ENCODE data around the gene ABCB10.

The ABCB10 gene

DNA sequence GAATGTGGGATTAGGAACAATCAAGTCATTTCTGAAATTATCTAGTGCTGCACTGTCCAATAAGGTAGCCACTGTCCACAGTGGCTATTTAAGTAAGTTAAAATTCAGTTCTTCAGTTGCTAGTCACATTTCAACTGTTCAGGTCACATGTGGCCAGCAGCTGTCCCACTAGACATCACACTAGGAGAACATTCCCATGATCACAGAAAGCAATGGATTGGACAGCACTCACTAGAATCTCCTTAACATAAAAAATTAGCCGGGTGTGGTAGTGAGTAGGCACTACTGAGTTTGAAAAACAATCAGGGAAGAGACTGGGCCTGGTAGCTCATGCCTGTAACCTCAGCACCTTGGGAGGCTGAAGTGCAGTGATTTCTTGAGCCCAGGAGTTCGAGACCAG is 84.0 kb downstream of the ABCB10 start:
- no peak for TF ChIP-seq CTCF (IDR thresholded peaks at IDR 0.05; ENCODE audit: unreplicated experiment in 3 of 3)
- Mint-ChIP-seq H3K27ac (no peak overlapping the region), H3K4me3 (no peak overlapping the region), H3K36me3 (ENCODE audit: low read depth) (peaks cover 64% of the 10 kb centered on the region), H3K27me3 (ENCODE audit: low read depth) (no peaks in the 10 kb centered on the region), H3K4me1 (peaks cover 3% of the 10 kb centered on the region), H3K9me3 (no peaks in the 10 kb centered on the region)

DNA sequence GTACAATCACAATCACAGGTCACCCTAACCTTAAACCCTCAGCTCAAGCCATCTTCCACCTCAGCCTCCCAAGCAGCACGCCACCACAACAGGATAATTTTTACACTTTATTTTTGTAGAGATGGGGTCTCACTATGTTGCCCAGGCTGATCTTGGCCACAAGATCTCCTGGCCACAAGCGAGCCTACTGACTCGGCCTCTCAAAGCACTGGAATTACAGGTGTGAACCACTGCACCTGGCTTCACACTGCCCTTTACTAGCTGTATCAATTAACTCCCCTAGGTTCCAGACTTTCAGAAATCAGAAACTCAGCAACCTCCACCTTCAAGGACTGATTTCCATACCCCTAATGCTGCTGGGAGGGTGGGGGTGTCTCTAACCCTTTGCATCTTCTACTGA is 87.3 kb downstream of the ABCB10 start:
- H3K9me3 Mint-ChIP-seq, result no peaks in the 10 kb centered on the region
- H3K27ac Mint-ChIP-seq, result no peak overlapping the region
- no peaks in the 10 kb centered on the region for H3K27me3 Mint-ChIP-seq (ENCODE audit: low read depth)
- H3K4me3 Mint-ChIP-seq, result no peak overlapping the region
- peaks cover 3% of the 10 kb centered on the region for H3K4me1 Mint-ChIP-seq
- no peak for TF ChIP-seq CTCF (IDR thresholded peaks at IDR 0.05; ENCODE audit: unreplicated experiment in 3 of 3)
- H3K36me3 Mint-ChIP-seq (ENCODE audit: low read depth), result peaks cover 60% of the 10 kb centered on the region

- Mint-ChIP-seq H3K27ac (no peak overlapping the region), H3K27me3 (ENCODE audit: low read depth) (no peaks in the 10 kb centered on the region), H3K4me1 (peaks cover 3% of the 10 kb centered on the region), H3K36me3 (ENCODE audit: low read depth) (peaks cover 55% of the 10 kb centered on the region), H3K4me3 (no peak overlapping the region), H3K9me3 (no peaks in the 10 kb centered on the region)
- TF ChIP-seq CTCF (IDR thresholded peaks at IDR 0.05; ENCODE audit: unreplicated experiment in 3 of 3), result no peak
These were observed 88.0 kb downstream of the ABCB10 start for GRCh38 chr1:229470406-229471043.

- Mint-ChIP-seq H3K4me3 (no peak overlapping the region), H3K9me3 (no peaks in the 10 kb centered on the region), H3K36me3 (ENCODE audit: low read depth) (peaks cover 72% of the 10 kb centered on the region), H3K27ac (no peak overlapping the region), H3K4me1 (no peaks in the 10 kb centered on the region), H3K27me3 (ENCODE audit: low read depth) (no peaks in the 10 kb centered on the region)
- TF ChIP-seq CTCF (IDR thresholded peaks at IDR 0.05; ENCODE audit: unreplicated experiment in 3 of 3), result no peak
These were observed 91.6 kb downstream of the ABCB10 start for GRCh38 chr1:229466887-229467286.

Measured in nephron (organoid).